ENCODE measurements around the gene CDRT15.

- no peak for TF ChIP-seq POLR2A (IDR thresholded peaks at IDR 0.05)
- TF ChIP-seq CTCF (IDR thresholded peaks at IDR 0.05): no peak
Measured at GRCh38 chr17:14245002-14245401, 8.3 kb upstream of the CDRT15 start.
